CD14-positive monocyte (primary cell): ENCODE results near the gene RESP18. TPM values are rescaled to one million over a fixed set of nuclear protein-coding genes. Genes with fewer than 3 reads are reported as not detected.

Experiments used
- DNase-seq, 3 donors: peaks; one replicate each; pipeline ENCODE4 v3.0.0-alpha.2; 2011 to 2022
- H2AFZ ChIP-seq: 2 replicates; pipeline ENCODE4 v1.6.0; 2012; ENCODE audit warnings: mild to moderate bottlenecking, low read depth, low read length, inconsistent platforms; ENCODE audit not compliant: insufficient read depth, poor library complexity, severe bottlenecking
- H3K27ac ChIP-seq, 2 donors: 1 replicate in 1 of 2; 2 replicates in 1 of 2; pipeline ENCODE4 v1.5.1; 2012 to 2013; ENCODE audit warnings: low read length in 2 of 2, control low read depth in 1 of 2, inconsistent platforms in 1 of 2, low read depth in 1 of 2, mild to moderate bottlenecking in 1 of 2
- H3K27me3 ChIP-seq, 2 donors: one replicate each; pipeline versions ENCODE4 v1.6.0 to v1.6.1; 2011 to 2013; ENCODE audit warnings: low read length in 2 of 2; ENCODE audit not compliant: control insufficient read depth in 2 of 2, insufficient read depth in 2 of 2
- H3K36me3 ChIP-seq, 2 donors: replicated peaks in 1 of 2; 1 replicate in 1 of 2; 2 replicates in 1 of 2; pipeline versions ENCODE4 v1.5.1 to v1.6.1; 2012 to 2013; ENCODE audit warnings: low read length in 2 of 2, control low read depth in 1 of 2, inconsistent platforms in 1 of 2, mild to moderate bottlenecking in 1 of 2; ENCODE audit not compliant: insufficient read depth in 2 of 2, control insufficient read depth in 1 of 2
- H3K4me1 ChIP-seq, 2 donors: 1 replicate in 1 of 2; 2 replicates in 1 of 2; pipeline versions ENCODE4 v1.5.1 to v1.6.1; 2012 to 2013; ENCODE audit warnings: low read length in 2 of 2, control low read depth in 1 of 2, inconsistent platforms in 1 of 2, mild to moderate bottlenecking in 1 of 2, moderate library complexity in 1 of 2; ENCODE audit not compliant: insufficient read depth in 2 of 2, control insufficient read depth in 1 of 2
- H3K4me2 ChIP-seq: replicated peaks from 2 replicates; pipeline ENCODE3; 2012; ENCODE audit warnings: low read length, moderate library complexity, mild to moderate bottlenecking; ENCODE audit not compliant: poor library complexity, severe bottlenecking; ENCODE audit errors: extremely low read depth
- H3K4me3 ChIP-seq, 3 experiments: fragments of 200-600 bp in 1 of 3; sonication (generic) in 1 of 3; replicated peaks in 1 of 3; 1 replicate in 2 of 3; 2 replicates in 1 of 3; pipeline ENCODE4 v1.5.1; 2011 to 2013; ENCODE audit warnings: low read length in 3 of 3, mild to moderate bottlenecking in 3 of 3, control low read depth in 2 of 3, low read depth in 2 of 3, inconsistent platforms in 1 of 3, moderate library complexity in 1 of 3
- H3K79me2 ChIP-seq: 2 replicates; pipeline ENCODE4 v1.6.0; 2012; ENCODE audit warnings: mild to moderate bottlenecking, control low read depth, inconsistent platforms, low read length, moderate library complexity; ENCODE audit not compliant: insufficient read depth
- H3K9ac ChIP-seq: 2 replicates; pipeline ENCODE4 v1.6.0; 2017; ENCODE audit warnings: low read length, mild to moderate bottlenecking; ENCODE audit not compliant: insufficient read depth, poor library complexity, severe bottlenecking
- H3K9me3 ChIP-seq, 2 donors: replicated peaks in 1 of 2; 1 replicate in 1 of 2; 2 replicates in 1 of 2; pipeline versions ENCODE4 v1.5.1 to v1.6.1; 2012 to 2013; ENCODE audit warnings: low read length in 2 of 2, control low read depth in 1 of 2; ENCODE audit not compliant: control insufficient read depth in 1 of 2, insufficient read depth in 1 of 2
- H4K20me1 ChIP-seq: 2 replicates; pipeline ENCODE4 v1.6.0; 2012; ENCODE audit warnings: mild to moderate bottlenecking, low read length, control low read depth, moderate library complexity; ENCODE audit not compliant: insufficient read depth
- H3K27ac Mint-ChIP-seq, 7 donors: one replicate each; pipeline ENCODE4 v1.8.0; 2020; ENCODE audit warnings: mild to moderate bottlenecking in 7 of 7, mixed read lengths in 7 of 7, moderate library complexity in 6 of 7, inconsistent platforms in 2 of 7
- H3K27me3 Mint-ChIP-seq, 3 donors: one replicate each; pipeline ENCODE4 v1.8.0; 2021 to 2022; ENCODE audit warnings: low read depth in 3 of 3, mild to moderate bottlenecking in 3 of 3, mixed read lengths in 3 of 3, moderate library complexity in 3 of 3, inconsistent platforms in 1 of 3
- H3K36me3 Mint-ChIP-seq, 2 donors: one replicate each; pipeline ENCODE4 v1.8.0; 2020; ENCODE audit warnings: mixed read lengths in 2 of 2, inconsistent platforms in 1 of 2, mild to moderate bottlenecking in 1 of 2
- H3K4me1 Mint-ChIP-seq: one replicate; pipeline ENCODE4 v1.8.0; 2020; ENCODE audit warnings: mild to moderate bottlenecking, mixed read lengths
- H3K4me3 Mint-ChIP-seq, 2 donors: one replicate each; pipeline ENCODE4 v1.8.0; 2020; ENCODE audit warnings: mild to moderate bottlenecking in 2 of 2, mixed read lengths in 2 of 2, moderate library complexity in 1 of 2
- H3K9me3 Mint-ChIP-seq, 7 donors: one replicate each; pipeline ENCODE4 v1.8.0; 2020 to 2022; ENCODE audit warnings: mixed read lengths in 7 of 7, mild to moderate bottlenecking in 6 of 7, moderate library complexity in 6 of 7, inconsistent platforms in 2 of 7
- WGBS: methylation state at CpG from one replicate; pipeline ENCODE4 v1.1.5; 2013; ENCODE audit warnings: missing lambda C conversion rate; ENCODE audit not compliant: insufficient coverage; 5-methylcytosine and 5-hydroxymethylcytosine counted together
- intact Hi-C, 2 donors: fragments of 100-400 bp; cut with micrococcal nuclease; formaldehyde crosslinking; loops; one replicate each; pipeline versions ENCODE4 v1.15.0 to v1.15.1; 2023
- polyA plus RNA-seq, 3 donors: library from polyadenylated mRNA; depleted of rRNA in 1 of 3; unstranded in 2 of 3; stranded (reverse) in 1 of 3; fragments of 300-500 nt in 2 of 3; fragments of >200 nt in 1 of 3; fragmentation: Illumina TruSeq in 2 of 3; gene quantifications; 1 replicate in 2 of 3; 2 replicates in 1 of 3; pipeline ENCODE4 v1.2.3, GENCODE V29; 2012 to 2021
- TF ChIP-seq, protein P1 (sequence below): fragments of 200-600 bp; IDR thresholded peaks from one replicate; pipeline ENCODE4 v1.8.0; 2022; ENCODE audit warnings: antibody characterized with exemption, mild to moderate bottlenecking

The RESP18 gene
- polyA plus RNA-seq, 3 donors: not detected

DNA sequence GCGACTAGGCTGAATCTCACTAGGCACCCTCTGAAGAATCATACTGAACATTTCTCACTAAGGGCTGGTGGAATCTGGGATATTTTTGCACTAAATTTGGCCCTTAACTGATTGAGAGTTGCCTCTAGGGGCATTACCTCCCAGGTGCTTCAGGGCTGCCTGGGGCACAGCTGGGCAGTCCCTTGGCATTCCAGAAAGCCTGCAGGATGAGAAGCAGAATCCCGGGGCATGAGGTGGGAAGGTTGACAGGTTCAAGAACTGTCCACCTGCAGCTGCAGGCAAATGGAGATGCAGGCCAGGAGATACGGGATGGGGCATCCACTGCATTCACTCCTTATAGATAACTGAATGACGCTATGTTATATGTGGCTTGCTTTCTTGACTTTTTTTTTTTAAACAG lies 7.4 kb downstream of the RESP18 start:
- H3K9me3 Mint-ChIP-seq: no peaks in the 10 kb centered on the region
- WGBS: 86% methylated on average over 1 of the region's 4 CpGs
- Histone ChIP-seq H4K20me1 (no peaks in the 10 kb centered on the region), H3K4me1 (no peaks in the 10 kb centered on the region), H3K9me3 (no peaks in the 10 kb centered on the region), H3K9ac (no peak overlapping the region), H3K36me3 (no peaks in the 10 kb centered on the region), H3K4me3 (no peak overlapping the region), H2AFZ (no peak overlapping the region), H3K27ac (no peak overlapping the region), H3K79me2 (no peaks in the 10 kb centered on the region), H3K27me3 (peaks cover 10 to 37% of the 10 kb centered on the region in 2 donors), H3K4me2 (no peak overlapping the region)
- TF ChIP-seq, protein P1, sequence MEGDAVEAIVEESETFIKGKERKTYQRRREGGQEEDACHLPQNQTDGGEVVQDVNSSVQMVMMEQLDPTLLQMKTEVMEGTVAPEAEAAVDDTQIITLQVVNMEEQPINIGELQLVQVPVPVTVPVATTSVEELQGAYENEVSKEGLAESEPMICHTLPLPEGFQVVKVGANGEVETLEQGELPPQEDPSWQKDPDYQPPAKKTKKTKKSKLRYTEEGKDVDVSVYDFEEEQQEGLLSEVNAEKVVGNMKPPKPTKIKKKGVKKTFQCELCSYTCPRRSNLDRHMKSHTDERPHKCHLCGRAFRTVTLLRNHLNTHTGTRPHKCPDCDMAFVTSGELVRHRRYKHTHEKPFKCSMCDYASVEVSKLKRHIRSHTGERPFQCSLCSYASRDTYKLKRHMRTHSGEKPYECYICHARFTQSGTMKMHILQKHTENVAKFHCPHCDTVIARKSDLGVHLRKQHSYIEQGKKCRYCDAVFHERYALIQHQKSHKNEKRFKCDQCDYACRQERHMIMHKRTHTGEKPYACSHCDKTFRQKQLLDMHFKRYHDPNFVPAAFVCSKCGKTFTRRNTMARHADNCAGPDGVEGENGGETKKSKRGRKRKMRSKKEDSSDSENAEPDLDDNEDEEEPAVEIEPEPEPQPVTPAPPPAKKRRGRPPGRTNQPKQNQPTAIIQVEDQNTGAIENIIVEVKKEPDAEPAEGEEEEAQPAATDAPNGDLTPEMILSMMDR: no peak
- DNase-seq: no peak
- H3K27me3 Mint-ChIP-seq: peaks cover 37 to 56% (median 41%) of the 10 kb centered on the region in 3 donors
- peaks cover 4% of the 10 kb centered on the region for H3K4me1 Mint-ChIP-seq
- H3K4me3 Mint-ChIP-seq: no peak overlapping the region
- intact Hi-C loops: no loop called here
- H3K36me3 Mint-ChIP-seq: no peaks in the 10 kb centered on the region
- H3K27ac Mint-ChIP-seq: no peak overlapping the region

DNA sequence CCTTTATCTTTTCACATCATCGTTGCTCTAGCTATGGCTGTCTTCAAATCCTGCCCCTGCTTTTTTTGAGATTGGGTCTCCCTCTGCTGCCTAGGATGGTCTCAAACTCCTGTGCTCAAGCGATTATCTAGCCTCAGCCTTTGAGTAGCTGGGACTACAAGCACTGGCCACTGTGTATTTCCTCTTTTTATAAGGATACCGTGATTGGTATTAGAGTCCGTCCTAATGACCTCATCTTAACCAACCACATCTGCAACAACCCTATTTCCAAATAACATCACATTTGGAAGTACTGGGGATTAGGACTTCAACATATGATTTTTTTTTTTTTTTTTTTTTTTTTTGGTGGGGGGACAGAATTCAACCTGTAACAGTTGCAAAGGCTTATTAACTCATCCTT lies 9.1 kb downstream of the RESP18 start:
- H3K27me3 ChIP-seq: peaks cover 8 to 22% of the 10 kb centered on the region in 2 donors
- peak overlapping the region in 1 of 2 donors; percentile 52 for H3K4me3 Mint-ChIP-seq
- H3K36me3 Mint-ChIP-seq: no peaks in the 10 kb centered on the region
- 66% methylated on average over 2 of the region's 4 CpGs for WGBS
- no peaks in the 10 kb centered on the region for H3K4me1 ChIP-seq
- no peak overlapping the region for H3K4me3 ChIP-seq
- H3K9ac ChIP-seq: no peak overlapping the region
- no peaks in the 10 kb centered on the region for H3K9me3 ChIP-seq
- no peak overlapping the region for H3K4me2 ChIP-seq
- H3K27ac ChIP-seq: no peak overlapping the region
- intact Hi-C loops: no loop called here
- TF ChIP-seq, protein P1: no peak
- no peak overlapping the region for H3K27ac Mint-ChIP-seq
- no peaks in the 10 kb centered on the region for H3K9me3 Mint-ChIP-seq
- H3K4me1 Mint-ChIP-seq: peaks cover 4% of the 10 kb centered on the region
- H3K79me2 ChIP-seq: no peaks in the 10 kb centered on the region
- peak in 2 of 3 donors; percentile 7 to 25 for DNase-seq
- no peak overlapping the region for H2AFZ ChIP-seq
- peaks cover 30 to 48% (median 39%) of the 10 kb centered on the region in 3 donors for H3K27me3 Mint-ChIP-seq
- H4K20me1 ChIP-seq: no peaks in the 10 kb centered on the region
- no peaks in the 10 kb centered on the region for H3K36me3 ChIP-seq
